GM19035 (cell line): ENCODE measurements around the gene KLK2.

ENCODE experiments used
- ATAC-seq: cut with Tn5 transposase; IDR thresholded peaks from one replicate; pipeline ENCODE4 v1.9.1; 2021; ENCODE audit not compliant: unreplicated experiment

KLK2 gene

DNA sequence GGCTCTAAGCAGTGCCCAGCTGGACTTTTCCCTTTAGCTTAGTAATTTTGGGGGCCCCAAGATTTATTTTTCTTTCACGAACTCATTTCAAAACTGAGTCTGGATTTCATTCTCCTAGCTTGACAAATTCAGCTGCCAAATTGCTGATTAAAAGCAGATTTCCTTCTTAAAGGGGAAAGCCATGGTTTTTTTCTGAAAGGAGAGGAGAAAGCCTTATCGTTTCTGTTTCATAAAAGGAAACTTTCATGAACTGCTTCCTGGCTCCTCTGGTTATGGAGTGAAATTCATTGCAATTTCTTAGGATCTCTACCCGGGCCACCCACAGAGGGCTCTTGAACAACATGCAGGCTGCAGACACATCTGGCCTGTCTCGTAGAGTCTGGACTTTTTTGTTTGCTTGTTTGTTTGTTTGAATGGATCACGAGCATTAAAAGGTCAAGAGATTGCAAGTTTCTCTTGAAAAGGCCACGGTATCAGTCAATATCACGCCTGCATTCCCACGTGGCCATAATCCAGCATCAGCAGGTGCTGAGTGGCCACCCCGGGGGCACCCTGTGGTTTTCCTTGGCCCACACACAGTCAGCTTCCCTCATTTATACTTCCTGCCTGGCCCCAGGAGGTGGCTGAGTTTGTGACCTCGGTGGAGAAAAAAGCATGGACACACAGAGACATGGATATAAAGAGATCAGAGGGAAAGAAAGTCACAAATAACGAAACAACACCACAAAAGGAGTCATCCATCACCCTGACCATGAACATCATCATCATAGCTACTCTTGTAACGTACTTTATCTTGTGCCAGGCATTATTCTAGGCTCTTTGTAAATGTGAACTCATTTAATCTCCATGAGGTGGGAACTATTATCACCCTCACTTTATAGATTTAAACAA is 48.4 kb downstream of the KLK2 start:
- ATAC-seq: no peak

DNA sequence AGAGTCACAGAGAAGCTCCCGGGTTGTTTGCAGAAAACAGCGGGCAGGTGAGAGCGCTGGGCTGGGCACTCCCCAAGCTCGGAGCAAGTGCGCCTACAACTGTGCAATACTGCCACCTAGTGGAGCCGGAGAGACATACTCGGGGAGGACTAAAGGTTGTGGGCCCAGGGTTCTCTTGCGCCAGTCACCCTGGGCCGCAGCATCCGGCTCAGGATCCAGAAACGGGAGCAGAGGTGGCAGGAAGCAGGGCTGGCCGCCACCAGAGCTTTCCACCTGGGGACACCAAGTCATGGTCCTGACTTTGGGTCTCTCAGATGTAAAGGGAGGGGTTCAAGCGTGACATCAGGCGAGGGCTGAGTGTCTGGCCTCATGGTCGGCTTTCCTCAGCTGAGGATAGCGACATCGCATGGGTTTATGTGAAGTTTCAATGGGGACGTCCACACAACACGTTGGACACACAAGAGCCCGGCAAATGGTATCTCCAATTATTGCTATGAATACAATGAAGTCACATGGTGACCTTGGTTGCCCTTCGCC is 49.1 kb downstream of the KLK2 start:
- ATAC-seq: peak; percentile 71

DNA sequence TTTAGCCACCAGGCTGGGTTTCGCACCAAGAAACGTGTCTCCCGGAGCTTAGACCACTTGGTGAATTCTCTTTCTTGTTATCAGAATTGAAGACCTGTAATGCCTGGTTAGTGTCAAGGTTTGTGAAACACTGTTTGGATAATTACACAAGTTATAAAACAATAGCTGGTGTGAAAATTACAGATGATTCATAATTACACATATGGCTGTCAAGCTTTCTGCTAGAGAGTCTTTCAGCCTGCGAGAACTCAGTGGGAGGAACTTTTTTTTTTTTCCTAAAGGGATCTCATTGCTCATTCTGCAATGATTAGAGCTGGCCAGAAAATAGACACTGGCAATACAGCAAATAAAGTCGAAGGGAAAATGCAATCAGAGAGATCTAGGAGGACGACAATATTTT is 51.3 kb downstream of the KLK2 start:
- ATAC-seq: no peak

DNA sequence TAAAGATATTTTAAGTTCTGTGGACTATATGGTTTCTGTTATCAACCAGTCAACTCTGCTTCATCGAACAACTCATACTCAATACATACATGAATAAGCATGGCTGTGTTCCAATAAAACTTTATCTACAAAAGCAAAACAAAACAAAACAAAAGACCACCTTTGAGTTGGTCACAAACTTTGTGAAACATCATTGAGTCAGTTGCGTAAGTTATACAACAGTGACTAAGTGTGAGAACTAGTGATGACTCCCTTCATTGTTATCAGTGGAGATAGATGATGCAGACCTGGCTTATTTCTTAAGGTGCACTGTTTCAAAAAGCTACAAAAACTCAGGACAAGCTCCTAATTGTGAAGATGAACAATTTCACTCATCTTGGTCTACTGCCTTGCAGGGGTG is 52.5 kb downstream of the KLK2 start:
- no peak for ATAC-seq

DNA sequence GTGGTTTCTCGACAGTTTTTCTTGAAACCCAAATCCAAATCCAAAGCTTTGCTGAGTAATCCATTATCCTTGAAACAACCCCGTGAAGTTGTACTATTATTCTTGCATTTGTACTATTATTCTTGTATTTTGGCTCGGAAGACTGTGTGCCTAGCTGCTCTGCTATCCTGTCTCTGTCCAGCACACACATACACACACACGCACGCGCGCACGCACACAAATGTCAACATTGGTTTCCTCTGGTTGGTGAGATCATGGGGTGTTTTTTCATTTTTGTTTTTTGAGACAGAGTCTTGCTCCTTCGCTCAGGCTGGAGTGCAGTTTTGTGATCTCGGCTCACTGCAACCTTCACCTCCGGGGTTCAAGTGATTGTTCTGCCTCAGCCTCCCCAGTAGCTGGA is 52.9 kb downstream of the KLK2 start:
- no peak for ATAC-seq

DNA sequence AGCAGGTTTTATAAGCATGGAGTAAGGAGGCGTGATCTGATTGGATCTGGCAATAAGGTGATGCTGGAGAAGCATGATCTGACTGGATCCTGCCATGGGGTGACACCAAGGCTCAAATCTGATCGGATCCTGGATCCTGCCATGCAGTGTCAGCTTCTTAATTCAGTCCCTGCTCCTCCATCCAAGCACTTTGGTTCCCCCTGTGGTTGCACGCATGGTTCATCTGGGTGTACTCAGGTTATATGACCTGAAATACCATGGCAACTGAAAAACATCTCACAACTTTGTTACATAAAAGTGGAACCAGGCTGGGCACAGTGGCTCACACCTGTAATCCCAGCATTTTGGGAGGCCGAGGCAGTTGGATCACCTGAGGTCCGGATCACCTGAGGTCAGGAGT is 55.6 kb downstream of the KLK2 start:
- no peak for ATAC-seq
